GF-D8 (cell line): Measurements from ENCODE around the gene ATPAF2.

Source experiments
- DNase-seq: peaks from one replicate; lab custom pipeline; 2025; lab: John Stamatoyannopoulos, UW

The ATPAF2 gene

GRCh38 chr17:18039535-18040260, 730 bp upstream of the ATPAF2 start:
- DNase-seq, result no peak

- peak; percentile 12 for DNase-seq
Observed at GRCh38 chr17:18038149-18038850, 668 bp downstream of the ATPAF2 start.

GRCh38 chr17:18037486-18037885, 1.5 kb downstream of the ATPAF2 start:
- peak; percentile 52 for DNase-seq

- DNase-seq, result no peak
Observed at GRCh38 chr17:18035704-18036103, 3.3 kb downstream of the ATPAF2 start.

GRCh38 chr17:18033442-18034099, 5.4 kb downstream of the ATPAF2 start:
- DNase-seq, result peak; percentile 62

GRCh38 chr17:18031955-18032354, 7.0 kb downstream of the ATPAF2 start:
- DNase-seq, result no peak

GRCh38 chr17:18028952-18029540, 9.9 kb downstream of the ATPAF2 start:
- DNase-seq, result no peak

- DNase-seq, result no peak
Observed at GRCh38 chr17:18028114-18028951, 10.6 kb downstream of the ATPAF2 start.

- DNase-seq, result no peak
Observed at GRCh38 chr17:18027280-18027679, 11.7 kb downstream of the ATPAF2 start.

GRCh38 chr17:18025945-18026776, 12.8 kb downstream of the ATPAF2 start:
- no peak for DNase-seq

GRCh38 chr17:18025241-18025944, 13.6 kb downstream of the ATPAF2 start:
- DNase-seq, result no peak

- no peak for DNase-seq
Observed at GRCh38 chr17:18021372-18021771, 17.6 kb downstream of the ATPAF2 start.

- no peak for DNase-seq
Observed at GRCh38 chr17:18020971-18021370, 18.0 kb downstream of the ATPAF2 start.

- no peak for DNase-seq
Observed at GRCh38 chr17:18019838-18020154, 19.2 kb downstream of the ATPAF2 start.

- DNase-seq, result no peak
Observed at GRCh38 chr17:18018411-18018921, 20.5 kb downstream of the ATPAF2 start.

GRCh38 chr17:18017958-18018357, 21.0 kb downstream of the ATPAF2 start:
- DNase-seq, result no peak

GRCh38 chr17:18016426-18016825, 22.5 kb downstream of the ATPAF2 start:
- DNase-seq, result no peak

GRCh38 chr17:18015593-18015992, 23.4 kb downstream of the ATPAF2 start:
- DNase-seq, result no peak

GRCh38 chr17:18014006-18014405, 25.0 kb downstream of the ATPAF2 start:
- DNase-seq, result no peak

GRCh38 chr17:18011286-18011685, 27.7 kb downstream of the ATPAF2 start:
- no peak for DNase-seq
